K562 (cell line): ENCODE results near the gene METTL8. TPM values are rescaled to one million over a fixed set of nuclear protein-coding genes. Genes with fewer than 3 reads are reported as not detected.

Experiments
- ATAC-seq: fragments of 200-7000 bp; cut with Tn5 transposase; 3 replicates; pipeline ENCODE4 v1.9.1; 2020; ENCODE audit warnings: moderate library complexity
- BruUV-seq: library from RNA; stranded (reverse); fragments of 400-500 nt; replicated peaks from 2 replicates; lab custom pipeline; 2021; lab: Mats Ljungman, UMichigan
- CTCF ChIA-PET: fragments of 300-600 bp; formaldehyde crosslinking; extraction: SDS; loops from one replicate; lab custom pipeline; 2021; ENCODE audit warnings: low intra/inter-chr PET ratio; lab: Yijun Ruan, JAX
- POLR2A ChIA-PET: fragments of 300-600, 350-650 bp; sonication (Branson Sonifier 250); formaldehyde crosslinking; extraction: SDS; loops from one replicate; lab custom pipeline; 2021; ENCODE audit warnings: antibody characterized with exemption, inconsistent platforms; lab: Yijun Ruan, JAX
- DNase-seq, 4 experiments: peaks; one replicate each; pipeline versions ENCODE4 v3.0.0 to v3.0.0-alpha.2; 2011 to 2018; ENCODE audit warnings: low spot score in 3 of 4, mixed read lengths in 3 of 4; ENCODE audit errors: extremely low read depth in 1 of 4
- FAIRE-seq: peaks from 2 replicates; lab custom pipeline; 2011; peaks lifted over from hg19 to GRCh38; lab: Jason Lieb, UNC
- H2AFZ ChIP-seq: 2 replicates; pipeline ENCODE4 v1.6.0; 2011; ENCODE audit warnings: low read depth, low read length, control low read depth, inconsistent platforms
- H3K27ac ChIP-seq: fragments of 200-600 bp; 3 replicates; pipeline ENCODE4 v1.8.0; 2011; ENCODE audit warnings: low read depth, mild to moderate bottlenecking, control low read depth, inconsistent platforms, low read length, moderate library complexity, mixed read lengths; ENCODE audit errors: extremely low read depth
- H3K27me3 ChIP-seq, 2 experiments: fragments of 300-600 bp in 1 of 2; 2 replicates in 1 of 2; 3 replicates in 1 of 2; pipeline versions ENCODE4 v1.6.0 to v1.8.0; 2011; ENCODE audit warnings: inconsistent platforms in 2 of 2, low read length in 2 of 2, mild to moderate bottlenecking in 1 of 2, mixed read lengths in 1 of 2, moderate library complexity in 1 of 2; ENCODE audit not compliant: control insufficient read depth in 2 of 2, insufficient read depth in 2 of 2
- H3K36me3 ChIP-seq: fragments of 300-600 bp; 3 replicates; pipeline ENCODE4 v1.8.0; 2011; ENCODE audit warnings: mild to moderate bottlenecking, low read length, inconsistent platforms; ENCODE audit not compliant: control insufficient read depth, insufficient read depth
- H3K4me1 ChIP-seq, 2 experiments: fragments of 200-600 bp in 1 of 2; replicated peaks in 1 of 2; 2 replicates in 1 of 2; 3 replicates in 1 of 2; pipeline versions ENCODE4 v1.5.1 to v1.8.0; 2011; ENCODE audit warnings: inconsistent platforms in 2 of 2, low read length in 2 of 2, mild to moderate bottlenecking in 1 of 2, mixed read lengths in 1 of 2, moderate library complexity in 1 of 2; ENCODE audit not compliant: control insufficient read depth in 2 of 2, insufficient read depth in 2 of 2
- H3K4me2 ChIP-seq: 2 replicates; pipeline ENCODE4 v1.6.1; 2011; ENCODE audit warnings: low read length, control low read depth, inconsistent platforms, mixed read lengths; ENCODE audit not compliant: insufficient read depth
- H3K4me3 ChIP-seq: fragments of 200-600 bp; sonication (generic), shearing (Covaris generic); 2 replicates; pipeline ENCODE4 v1.5.1; 2016; ENCODE audit warnings: control low read depth, inconsistent platforms
- H3K79me2 ChIP-seq: fragments of 200-600 bp; 3 replicates; pipeline ENCODE4 v1.8.0; 2011; ENCODE audit warnings: low read length, inconsistent platforms; ENCODE audit not compliant: control insufficient read depth, insufficient read depth
- H3K9ac ChIP-seq, 2 experiments: 2 replicates each; pipeline versions ENCODE4 v1.6.0 to v1.6.1; 2011; ENCODE audit warnings: low read depth in 2 of 2, low read length in 2 of 2, control low read depth in 1 of 2, inconsistent platforms in 1 of 2, mild to moderate bottlenecking in 1 of 2, mixed read lengths in 1 of 2; ENCODE audit not compliant: insufficient read depth in 1 of 2
- H3K9me1 ChIP-seq: one replicate; pipeline ENCODE4 v1.6.0; 2011; ENCODE audit warnings: inconsistent platforms, mild to moderate bottlenecking, low read length, moderate library complexity; ENCODE audit not compliant: control insufficient read depth, insufficient read depth
- H3K9me3 ChIP-seq: replicated peaks from 2 replicates; pipeline ENCODE4 v1.5.1; 2011; ENCODE audit warnings: low read depth, low read length, inconsistent platforms; ENCODE audit not compliant: control insufficient read depth, insufficient read depth
- H4K20me1 ChIP-seq: replicated peaks from 2 replicates; pipeline ENCODE4 v1.6.1; 2011; ENCODE audit warnings: low read length, inconsistent platforms, mixed read lengths; ENCODE audit not compliant: control insufficient read depth, insufficient read depth
- ELF4 ChIP-seq: fragments of 450-650 bp; formaldehyde crosslinking; IDR thresholded peaks from 2 replicates; pipeline ENCODE4 v1.4.0; 2022; ENCODE audit warnings: missing genetic modification characterization
- ILF3 ChIP-seq: fragments of 450-650 bp; IDR thresholded peaks from 2 replicates; pipeline ENCODE4 v1.6.1; 2018; ENCODE audit warnings: antibody characterized with exemption, mild to moderate bottlenecking, moderate library complexity, borderline replicate concordance
- ILK ChIP-seq: fragments of 450-650 bp; IDR thresholded peaks from 2 replicates; pipeline ENCODE4 v1.6.1; 2016; ENCODE audit warnings: missing genetic modification characterization, low read depth, mild to moderate bottlenecking, missing compliant biosample characterization, moderate library complexity, borderline replicate concordance
- MED1 ChIP-seq: sonication (generic); formaldehyde crosslinking; IDR thresholded peaks from 2 replicates; pipeline ENCODE4 v1.8.1; 2023; ENCODE audit warnings: missing genetic modification reagents, borderline replicate concordance
- NCOA2 ChIP-seq, 2 experiments: fragments of 450-650 bp; IDR thresholded peaks; 2 replicates each; pipeline ENCODE4 v1.6.1; 2018; ENCODE audit warnings: mild to moderate bottlenecking in 2 of 2, moderate library complexity in 1 of 2; ENCODE audit not compliant: partially characterized antibody in 2 of 2
- NCOA6 ChIP-seq: fragments of 450-650 bp; IDR thresholded peaks from 2 replicates; pipeline ENCODE4 v1.6.1; 2017; ENCODE audit warnings: mild to moderate bottlenecking
- STAT5B ChIP-seq: fragments of 250-450 bp; sonication (Bioruptor Pico); IDR thresholded peaks from 2 replicates; pipeline ENCODE4 v1.8.0; 2021; ENCODE audit warnings: mild to moderate bottlenecking, inconsistent platforms
- ZNF140 ChIP-seq: fragments of 250-450 bp; sonication (Bioruptor Pico); IDR thresholded peaks from 2 replicates; pipeline ENCODE4 v1.8.0; 2021; ENCODE audit warnings: moderate library complexity, mild to moderate bottlenecking, inconsistent platforms
- WGBS: fragments of 100-300 bp; shearing (Covaris generic); methylation state at CpG from one replicate; pipeline ENCODE4 v1.1.6; 2016; ENCODE audit warnings: low coverage, mixed read lengths; ENCODE audit not compliant: insufficient coverage; ENCODE audit errors: missing lambda C conversion rate; 5-methylcytosine and 5-hydroxymethylcytosine counted together
- in situ Hi-C: fragments of 300-500 bp; cut with MboI; formaldehyde crosslinking; loops from 4 replicates; pipeline ENCODE4 v1.15.0; 2018; ENCODE audit warnings: inconsistent platforms, mixed read lengths
- intact Hi-C: fragments of 100-400 bp; cut with micrococcal nuclease; formaldehyde crosslinking; loops from 2 replicates; pipeline ENCODE4 v1.14.2; 2022
- polyA plus RNA-seq, 8 experiments: library from polyadenylated mRNA; depleted of rRNA in 4 of 8; stranded (reverse) in 5 of 8; unstranded in 3 of 8; fragments of >200 nt; fragmentation: Nextera tagmentation in 2 of 8; fragmentation: Illumina TruSeq in 1 of 8; extraction: Ambion mirVana in 2 of 8; extraction: Trizol in 1 of 8; gene quantifications; 2 replicates each; pipeline versions ENCODE4 v1.2.1 to v1.2.3, GENCODE V29; 2011 to 2014; ENCODE audit warnings: inconsistent platforms in 1 of 8, missing spikeins in 1 of 8
- total RNA-seq, 7 experiments: library from RNA; depleted of rRNA in 6 of 7; stranded (reverse); fragments of >200 nt in 6 of 7; fragmentation: Illumina TruSeq in 2 of 7; extraction: Trizol in 2 of 7; gene quantifications; 2 replicates each; pipeline versions ENCODE4 v1.2.1 to v1.2.3, GENCODE V29; 2011 to 2021; ENCODE audit warnings: low replicate concordance in 1 of 7
- TF ChIP-seq, protein P1 (sequence below), 2 experiments: IDR thresholded peaks; 2 replicates each; pipeline ENCODE4 v1.6.1; 2012; ENCODE audit warnings: improper control_type of control experiment in 2 of 2, low read depth in 2 of 2, low read length in 2 of 2, borderline replicate concordance in 1 of 2
- TF ChIP-seq, protein P2 (sequence below): fragments of 250-450 bp; sonication (Bioruptor Pico); IDR thresholded peaks from 2 replicates; pipeline ENCODE4 v1.4.0; 2020; ENCODE audit warnings: mild to moderate bottlenecking, moderate library complexity, borderline replicate concordance
- TF ChIP-seq, protein P3 (sequence below): sonication (generic); formaldehyde crosslinking; IDR thresholded peaks from 2 replicates; pipeline ENCODE4 v1.8.0; 2022; ENCODE audit warnings: missing genetic modification reagents, mild to moderate bottlenecking, borderline replicate concordance
- TF ChIP-seq, protein P4 (sequence below): fragments of 250-450 bp; sonication (Bioruptor Pico); IDR thresholded peaks from 2 replicates; pipeline ENCODE4 v1.8.0; 2022; ENCODE audit warnings: moderate library complexity, mild to moderate bottlenecking, inconsistent platforms

The METTL8 gene
- total and polyA plus RNA-seq, 9 of the 15 experiments (the other 6 are each of a cell fraction or from before 2014, with no cell fraction given) = 12.9 to 52.6 (median 33.7) TPM

DNA sequence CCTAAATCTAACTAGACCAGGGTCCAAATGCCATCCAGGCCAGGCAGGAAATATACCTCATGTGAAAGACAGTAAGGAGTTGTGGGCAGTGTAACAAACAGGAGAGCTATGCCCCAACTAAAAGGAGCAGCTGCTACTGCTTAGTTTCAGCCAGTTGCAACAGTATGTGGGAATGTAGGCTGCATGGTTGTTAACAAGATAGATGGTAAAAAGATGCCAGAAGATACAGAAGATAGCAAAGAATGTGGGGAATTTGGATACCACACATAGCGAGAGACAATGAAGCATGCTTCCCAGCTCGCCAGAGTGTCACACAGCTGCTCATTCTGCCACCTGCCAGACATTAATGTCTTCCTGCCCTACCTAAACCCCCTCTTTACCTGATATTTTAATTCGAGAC is 49.1 kb upstream of the METTL8 start:
- no peak for DNase-seq
- intact Hi-C loops (no loop called here), in situ Hi-C loops (no loop called here)
- Histone ChIP-seq H3K4me2 (no peak overlapping the region), H3K9me3 (no peaks in the 10 kb centered on the region), H2AFZ (no peak overlapping the region), H3K27ac (no peak overlapping the region), H3K27me3 (no peaks in the 10 kb centered on the region), H3K9ac (no peak overlapping the region), H3K4me1 (no peaks in the 10 kb centered on the region), H3K9me1 (no peaks in the 10 kb centered on the region), H3K4me3 (no peak overlapping the region), H3K36me3 (peaks cover 65% of the 10 kb centered on the region), H4K20me1 (no peaks in the 10 kb centered on the region), H3K79me2 (no peaks in the 10 kb centered on the region)
- no peak for ATAC-seq
- WGBS = 89% methylated on average over 3 of the region's 3 CpGs
- POLR2A ChIA-PET = interaction anchor here (0.6 to 1.2 kb wide), 7 partner anchors 18 to 631 kb away, joined by 3 to 4 read pairs (median 3); partner anchors contain the start of genes DCAF17, GORASP2 and METTL8
- CTCF ChIA-PET = no interaction called here
- no peak for FAIRE-seq
- no TSS peak for BruUV-seq
- TF ChIP-seq, protein P1, sequence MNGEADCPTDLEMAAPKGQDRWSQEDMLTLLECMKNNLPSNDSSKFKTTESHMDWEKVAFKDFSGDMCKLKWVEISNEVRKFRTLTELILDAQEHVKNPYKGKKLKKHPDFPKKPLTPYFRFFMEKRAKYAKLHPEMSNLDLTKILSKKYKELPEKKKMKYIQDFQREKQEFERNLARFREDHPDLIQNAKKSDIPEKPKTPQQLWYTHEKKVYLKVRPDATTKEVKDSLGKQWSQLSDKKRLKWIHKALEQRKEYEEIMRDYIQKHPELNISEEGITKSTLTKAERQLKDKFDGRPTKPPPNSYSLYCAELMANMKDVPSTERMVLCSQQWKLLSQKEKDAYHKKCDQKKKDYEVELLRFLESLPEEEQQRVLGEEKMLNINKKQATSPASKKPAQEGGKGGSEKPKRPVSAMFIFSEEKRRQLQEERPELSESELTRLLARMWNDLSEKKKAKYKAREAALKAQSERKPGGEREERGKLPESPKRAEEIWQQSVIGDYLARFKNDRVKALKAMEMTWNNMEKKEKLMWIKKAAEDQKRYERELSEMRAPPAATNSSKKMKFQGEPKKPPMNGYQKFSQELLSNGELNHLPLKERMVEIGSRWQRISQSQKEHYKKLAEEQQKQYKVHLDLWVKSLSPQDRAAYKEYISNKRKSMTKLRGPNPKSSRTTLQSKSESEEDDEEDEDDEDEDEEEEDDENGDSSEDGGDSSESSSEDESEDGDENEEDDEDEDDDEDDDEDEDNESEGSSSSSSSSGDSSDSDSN (IDR thresholded peaks at IDR 0.05; ENCODE audit: borderline replicate concordance in 1 of 2, low read depth in 2 of 2, low read length in 2 of 2) = no peak
- TF ChIP-seq, protein P2, sequence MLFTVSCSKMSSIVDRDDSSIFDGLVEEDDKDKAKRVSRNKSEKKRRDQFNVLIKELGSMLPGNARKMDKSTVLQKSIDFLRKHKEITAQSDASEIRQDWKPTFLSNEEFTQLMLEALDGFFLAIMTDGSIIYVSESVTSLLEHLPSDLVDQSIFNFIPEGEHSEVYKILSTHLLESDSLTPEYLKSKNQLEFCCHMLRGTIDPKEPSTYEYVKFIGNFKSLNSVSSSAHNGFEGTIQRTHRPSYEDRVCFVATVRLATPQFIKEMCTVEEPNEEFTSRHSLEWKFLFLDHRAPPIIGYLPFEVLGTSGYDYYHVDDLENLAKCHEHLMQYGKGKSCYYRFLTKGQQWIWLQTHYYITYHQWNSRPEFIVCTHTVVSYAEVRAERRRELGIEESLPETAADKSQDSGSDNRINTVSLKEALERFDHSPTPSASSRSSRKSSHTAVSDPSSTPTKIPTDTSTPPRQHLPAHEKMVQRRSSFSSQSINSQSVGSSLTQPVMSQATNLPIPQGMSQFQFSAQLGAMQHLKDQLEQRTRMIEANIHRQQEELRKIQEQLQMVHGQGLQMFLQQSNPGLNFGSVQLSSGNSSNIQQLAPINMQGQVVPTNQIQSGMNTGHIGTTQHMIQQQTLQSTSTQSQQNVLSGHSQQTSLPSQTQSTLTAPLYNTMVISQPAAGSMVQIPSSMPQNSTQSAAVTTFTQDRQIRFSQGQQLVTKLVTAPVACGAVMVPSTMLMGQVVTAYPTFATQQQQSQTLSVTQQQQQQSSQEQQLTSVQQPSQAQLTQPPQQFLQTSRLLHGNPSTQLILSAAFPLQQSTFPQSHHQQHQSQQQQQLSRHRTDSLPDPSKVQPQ (CRISPR knock-in tag) = no peak
- TF ChIP-seq ILF3 (no peak), NCOA6 (no peak), ILK (tag) (no peak), ZNF140 (CRISPR knock-in tag) (no peak), STAT5B (CRISPR knock-in tag) (no peak), MED1 (CRISPR knock-in tag) (no peak), NCOA2 (IDR thresholded peaks at IDR 0.05; ENCODE audit: partially characterized antibody in 2 of 2) (no peak), ELF4 (CRISPR knock-in tag) (no peak)
- TF ChIP-seq, protein P3, sequence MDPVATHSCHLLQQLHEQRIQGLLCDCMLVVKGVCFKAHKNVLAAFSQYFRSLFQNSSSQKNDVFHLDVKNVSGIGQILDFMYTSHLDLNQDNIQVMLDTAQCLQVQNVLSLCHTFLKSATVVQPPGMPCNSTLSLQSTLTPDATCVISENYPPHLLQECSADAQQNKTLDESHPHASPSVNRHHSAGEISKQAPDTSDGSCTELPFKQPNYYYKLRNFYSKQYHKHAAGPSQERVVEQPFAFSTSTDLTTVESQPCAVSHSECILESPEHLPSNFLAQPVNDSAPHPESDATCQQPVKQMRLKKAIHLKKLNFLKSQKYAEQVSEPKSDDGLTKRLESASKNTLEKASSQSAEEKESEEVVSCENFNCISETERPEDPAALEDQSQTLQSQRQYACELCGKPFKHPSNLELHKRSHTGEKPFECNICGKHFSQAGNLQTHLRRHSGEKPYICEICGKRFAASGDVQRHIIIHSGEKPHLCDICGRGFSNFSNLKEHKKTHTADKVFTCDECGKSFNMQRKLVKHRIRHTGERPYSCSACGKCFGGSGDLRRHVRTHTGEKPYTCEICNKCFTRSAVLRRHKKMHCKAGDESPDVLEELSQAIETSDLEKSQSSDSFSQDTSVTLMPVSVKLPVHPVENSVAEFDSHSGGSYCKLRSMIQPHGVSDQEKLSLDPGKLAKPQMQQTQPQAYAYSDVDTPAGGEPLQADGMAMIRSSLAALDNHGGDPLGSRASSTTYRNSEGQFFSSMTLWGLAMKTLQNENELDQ (CRISPR knock-in tag) = no peak
- TF ChIP-seq, protein P4, sequence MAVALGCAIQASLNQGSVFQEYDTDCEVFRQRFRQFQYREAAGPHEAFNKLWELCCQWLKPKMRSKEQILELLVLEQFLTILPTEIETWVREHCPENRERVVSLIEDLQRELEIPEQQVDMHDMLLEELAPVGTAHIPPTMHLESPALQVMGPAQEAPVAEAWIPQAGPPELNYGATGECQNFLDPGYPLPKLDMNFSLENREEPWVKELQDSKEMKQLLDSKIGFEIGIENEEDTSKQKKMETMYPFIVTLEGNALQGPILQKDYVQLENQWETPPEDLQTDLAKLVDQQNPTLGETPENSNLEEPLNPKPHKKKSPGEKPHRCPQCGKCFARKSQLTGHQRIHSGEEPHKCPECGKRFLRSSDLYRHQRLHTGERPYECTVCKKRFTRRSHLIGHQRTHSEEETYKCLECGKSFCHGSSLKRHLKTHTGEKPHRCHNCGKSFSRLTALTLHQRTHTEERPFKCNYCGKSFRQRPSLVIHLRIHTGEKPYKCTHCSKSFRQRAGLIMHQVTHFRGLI = no peak
